Measurements from ENCODE around the gene ZFHX2.

The ZFHX2 gene

GRCh38 chr14:23572524-23572828 is 20.9 kb upstream of the ZFHX2 start:
- no peak for DNase-seq

GRCh38 chr14:23571701-23572523 is 20.3 kb upstream of the ZFHX2 start:
- DNase-seq: no peak

- no peak for DNase-seq
These were observed 19.4 kb upstream of the ZFHX2 start for GRCh38 chr14:23570806-23571483.

- no peak for DNase-seq
These were observed 18.0 kb upstream of the ZFHX2 start for GRCh38 chr14:23569443-23570151.

- DNase-seq: no peak
These were observed 17.2 kb upstream of the ZFHX2 start for GRCh38 chr14:23568600-23569331.

GRCh38 chr14:23568021-23568599 is 16.5 kb upstream of the ZFHX2 start:
- no peak for DNase-seq

GRCh38 chr14:23567186-23568020 is 15.8 kb upstream of the ZFHX2 start, which contains the start of gene AP1G2:
Gene AP1G2, minus strand, starts transcription at chr14:23567791. Its CDS starts 477 bp downstream, at chr14:23567314.
- DNase-seq: peak; percentile 86

GRCh38 chr14:23566778-23567185 is 15.2 kb upstream of the ZFHX2 start:
- DNase-seq: no peak

- DNase-seq: no peak
These were observed 14.7 kb upstream of the ZFHX2 start for GRCh38 chr14:23566112-23566777.

- no peak for DNase-seq
These were observed 14.1 kb upstream of the ZFHX2 start for GRCh38 chr14:23565626-23566025.

- DNase-seq: no peak
These were observed 13.3 kb upstream of the ZFHX2 start for GRCh38 chr14:23564876-23565275.

- DNase-seq: no peak
These were observed 12.7 kb upstream of the ZFHX2 start for GRCh38 chr14:23564181-23564812.

GRCh38 chr14:23563473-23564180 is 12.1 kb upstream of the ZFHX2 start:
- no peak for DNase-seq

GRCh38 chr14:23562822-23563472 is 11.4 kb upstream of the ZFHX2 start:
- peak; percentile 67 for DNase-seq

GRCh38 chr14:23561873-23562821 is 10.6 kb upstream of the ZFHX2 start:
- DNase-seq: no peak

- DNase-seq: no peak
These were observed 9.7 kb upstream of the ZFHX2 start for GRCh38 chr14:23561259-23561658.

- DNase-seq: no peak
These were observed 8.5 kb upstream of the ZFHX2 start for GRCh38 chr14:23559926-23560520.
